Measurements from ENCODE around the gene KCNJ13.
"Not testable (repeated sequence)": the region's sequence is repeated elsewhere in the genome, so short reads cannot be mapped to it uniquely, and the experiment has no call there.

GRCh38 chr2:232720056-232720455 is 56.3 kb downstream of the KCNJ13 start:
- TF ChIP-seq ZNF157 (tag by site-specific recombination; IDR thresholded peaks at IDR 0.05); FEZF1 (tag by site-specific recombination; IDR thresholded peaks at IDR 0.05); PBX3 (CRISPR knock-in tag; IDR thresholded peaks at IDR 0.05); ZNF624 (tag by site-specific recombination; IDR thresholded peaks at IDR 0.05); CTCF (tag by site-specific recombination; IDR thresholded peaks at IDR 0.05): not testable (repeated sequence)
